GM23338 (cell line): ENCODE data around the gene C1QBP. TPM values are rescaled to one million over a fixed set of nuclear protein-coding genes. Genes with fewer than 3 reads are reported as not detected.

ENCODE experiments used
- ATAC-seq: fragments of 200-7000 bp; cut with Tn5 transposase; 3 replicates; pipeline ENCODE4 v1.9.1; 2020
- DNase-seq: peaks from one replicate; pipeline ENCODE4 v3.0.0-alpha.2; 2015; ENCODE audit warnings: low spot score
- H2AFZ ChIP-seq: fragments of 200-600 bp; sonication (generic); 2 replicates; pipeline ENCODE4 v1.8.0; 2016; ENCODE audit warnings: antibody characterized with exemption, mild to moderate bottlenecking, moderate library complexity
- H3F3A ChIP-seq: fragments of 200-600 bp; sonication (generic); replicated peaks from 2 replicates; pipeline ENCODE4 v1.8.0; 2017; ENCODE audit warnings: antibody characterized with exemption, mixed run types, low read depth
- H3K27ac ChIP-seq: fragments of 200-600 bp; sonication (generic); 2 replicates; pipeline ENCODE4 v1.6.1; 2016; ENCODE audit warnings: low read depth
- H3K27me3 ChIP-seq: fragments of 200-600 bp; sonication (generic); 2 replicates; pipeline ENCODE4 v1.8.0; 2016; ENCODE audit warnings: mild to moderate bottlenecking, mixed run types, moderate library complexity; ENCODE audit not compliant: insufficient read depth
- H3K36me3 ChIP-seq: fragments of 200-600 bp; sonication (generic); 2 replicates; pipeline ENCODE4 v1.8.0; 2016; ENCODE audit warnings: mild to moderate bottlenecking; ENCODE audit not compliant: insufficient read depth
- H3K4me1 ChIP-seq: fragments of 200-600 bp; sonication (generic); 2 replicates; pipeline ENCODE4 v1.8.0; 2016; ENCODE audit warnings: mild to moderate bottlenecking, moderate library complexity; ENCODE audit not compliant: insufficient read depth
- H3K4me2 ChIP-seq: fragments of 200-600 bp; sonication (generic); 2 replicates; pipeline ENCODE4 v1.7.1; 2017; ENCODE audit warnings: mixed run types
- H3K4me3 ChIP-seq: fragments of 200-600 bp; sonication (generic); 2 replicates; pipeline ENCODE4 v1.6.1; 2016; ENCODE audit warnings: mixed run types
- H3K79me2 ChIP-seq: fragments of 200-600 bp; sonication (generic); replicated peaks from 2 replicates; pipeline ENCODE4 v1.8.0; 2017; ENCODE audit warnings: mild to moderate bottlenecking; ENCODE audit not compliant: insufficient read depth
- H3K9me2 ChIP-seq: fragments of 200-600 bp; sonication (generic); 2 replicates; pipeline ENCODE4 v1.8.0; 2017; ENCODE audit not compliant: insufficient read depth
- H4K20me1 ChIP-seq: fragments of 200-600 bp; sonication (generic); replicated peaks from 2 replicates; pipeline ENCODE4 v1.8.0; 2017; ENCODE audit warnings: mild to moderate bottlenecking; ENCODE audit not compliant: insufficient read depth
- H3K27ac Mint-ChIP-seq: 2 replicates; pipeline ENCODE4 v1.8.0; 2020; ENCODE audit warnings: inconsistent platforms, mild to moderate bottlenecking, moderate library complexity, mixed read lengths
- H3K27me3 Mint-ChIP-seq: 3 replicates; pipeline ENCODE4 v1.8.0; 2022; ENCODE audit warnings: low read depth, mild to moderate bottlenecking, moderate library complexity, mixed read lengths, inconsistent platforms; ENCODE audit not compliant: insufficient read depth, poor library complexity
- H3K36me3 Mint-ChIP-seq: 3 replicates; pipeline ENCODE4 v1.8.0; 2021; ENCODE audit warnings: low read depth, mild to moderate bottlenecking, inconsistent platforms, moderate library complexity, mixed read lengths
- H3K4me1 Mint-ChIP-seq: 3 replicates; pipeline ENCODE4 v1.8.0; 2020; ENCODE audit warnings: mild to moderate bottlenecking, inconsistent platforms, mixed read lengths
- H3K4me3 Mint-ChIP-seq: 3 replicates; pipeline ENCODE4 v1.8.0; 2021; ENCODE audit warnings: moderate library complexity, mild to moderate bottlenecking, inconsistent platforms, mixed read lengths
- H3K9me3 Mint-ChIP-seq: 3 replicates; pipeline ENCODE4 v1.8.0; 2020; ENCODE audit warnings: moderate library complexity, mild to moderate bottlenecking, inconsistent platforms, mixed read lengths
- CREB1 ChIP-seq: fragments of 250-450 bp; sonication (Bioruptor Pico); IDR thresholded peaks from 2 replicates; pipeline ENCODE4 v1.5.0; 2020; ENCODE audit warnings: low read depth, mild to moderate bottlenecking, moderate library complexity
- CTCF ChIP-seq, 2 experiments: fragments of 200-600 bp in 1 of 2; sonication (generic) in 1 of 2; conservative IDR thresholded peaks; 2 replicates each; pipeline versions ENCODE4 v1.5.1 to v1.6.1; 2016 to 2017; ENCODE audit warnings: antibody characterized with exemption in 2 of 2, low read depth in 2 of 2, mild to moderate bottlenecking in 2 of 2, moderate library complexity in 1 of 2
- EZH2phosphoT487 ChIP-seq: fragments of 200-600 bp; sonication (generic); IDR thresholded peaks from one replicate; pipeline ENCODE4 v1.8.1; 2018; ENCODE audit warnings: antibody characterized with exemption; ENCODE audit not compliant: unreplicated experiment
- JUNB ChIP-seq: IDR thresholded peaks from one replicate; pipeline ENCODE4 v1.6.1; 2016; ENCODE audit warnings: antibody characterized with exemption; ENCODE audit not compliant: unreplicated experiment
- POLR2AphosphoS5 ChIP-seq: IDR thresholded peaks from 2 replicates; pipeline ENCODE4 v1.6.1; 2016; ENCODE audit warnings: antibody characterized with exemption, low read depth
- REST ChIP-seq: IDR thresholded peaks from one replicate; pipeline ENCODE4 v1.6.1; 2018; ENCODE audit warnings: antibody characterized with exemption; ENCODE audit not compliant: unreplicated experiment
- STAT1 ChIP-seq: IDR thresholded peaks from one replicate; pipeline ENCODE4 v1.6.1; 2016; ENCODE audit warnings: antibody characterized with exemption; ENCODE audit not compliant: unreplicated experiment
- ZNF114 ChIP-seq: fragments of 250-450 bp; sonication (Bioruptor Pico); IDR thresholded peaks from 2 replicates; pipeline ENCODE4 v1.5.0; 2020; ENCODE audit warnings: mild to moderate bottlenecking, moderate library complexity
- ZNF331 ChIP-seq: fragments of 250-450 bp; sonication (Bioruptor Pico); IDR thresholded peaks from 2 replicates; pipeline ENCODE4 v1.5.0; 2020; ENCODE audit warnings: low read depth, mild to moderate bottlenecking, moderate library complexity
- ZNF462 ChIP-seq: fragments of 250-450 bp; sonication (Bioruptor Pico); IDR thresholded peaks from 2 replicates; pipeline ENCODE4 v1.5.0; 2020; ENCODE audit warnings: mild to moderate bottlenecking, moderate library complexity
- polyA plus RNA-seq: library from polyadenylated mRNA; unstranded; fragments of >200 nt; fragmentation: Nextera tagmentation; extraction: Ambion mirVana; gene quantifications from 2 replicates; pipeline ENCODE4 v1.2.1, GENCODE V29; 2016
- total RNA-seq: library from RNA; depleted of rRNA; stranded (reverse); fragments of >200 nt; shearing (Covaris generic); gene quantifications from 2 replicates; pipeline ENCODE4 v1.2.3, GENCODE V29; 2014

C1QBP gene
- total and polyA plus RNA-seq, 2 experiments from 2014 or later, result 478 to 704 TPM

- TF ChIP-seq CREB1 (CRISPR knock-in tag) (no peak), CTCF (conservative IDR thresholded peaks at IDR 0.05; ENCODE audit: low read depth in 2 of 2) (no peak), JUNB (no peak), STAT1 (no peak)
Measured at GRCh38 chr17:5466295-5466694, 27.3 kb upstream of the C1QBP start (continued).

- Mint-ChIP-seq H3K4me1 (peaks cover 23% of the 10 kb centered on the region), H3K27ac (peak overlapping the region; percentile 70), H3K36me3 (peaks cover 35% of the 10 kb centered on the region), H3K4me3 (peak overlapping the region; percentile 14; the same call in 1 of the 3 replicates), H3K9me3 (no peaks in the 10 kb centered on the region), H3K27me3 (peaks cover 2% of the 10 kb centered on the region)
- Histone ChIP-seq H3K27ac (no peak overlapping the region), H3K4me1 (peaks cover 10% of the 10 kb centered on the region), H3F3A (no peaks in the 10 kb centered on the region), H3K27me3 (no peaks in the 10 kb centered on the region), H3K4me3 (no peak overlapping the region), H3K4me2 (no peak overlapping the region), H3K9me2 (no peaks in the 10 kb centered on the region), H3K79me2 (peaks cover 70% of the 10 kb centered on the region), H3K36me3 (peaks cover 19% of the 10 kb centered on the region), H4K20me1 (peaks cover 28% of the 10 kb centered on the region), H2AFZ (no peak overlapping the region)
- DNase-seq (no peak), ATAC-seq (no peak)
- TF ChIP-seq CTCF (conservative IDR thresholded peaks at IDR 0.05; ENCODE audit: low read depth in 2 of 2), result no peak
- no peak for TF ChIP-seq STAT1
- no peak for TF ChIP-seq ZNF462 (CRISPR knock-in tag)
- no peak for TF ChIP-seq ZNF331 (CRISPR knock-in tag)
- TF ChIP-seq POLR2AphosphoS5, result no peak
- no peak for TF ChIP-seq REST
- no peak for TF ChIP-seq ZNF114 (CRISPR knock-in tag)
- TF ChIP-seq EZH2phosphoT487, result no peak
Measured at GRCh38 chr17:5464717-5465507, 26.0 kb upstream of the C1QBP start.
